Endothelial cell of umbilical vein (primary cell): ENCODE results near the gene COL16A1.

Experiments
- CTCF ChIP-seq, 2 donors: IDR thresholded peaks; 1 replicate in 1 of 2; 2 replicates in 1 of 2; pipeline ENCODE4 v1.5.1; 2011; ENCODE audit warnings: low read length in 2 of 2, mild to moderate bottlenecking in 2 of 2, moderate library complexity in 2 of 2, control low read depth in 1 of 2, inconsistent platforms in 1 of 2, low read depth in 1 of 2; ENCODE audit not compliant: insufficient read depth in 1 of 2; ENCODE audit errors: extremely low read depth in 1 of 2
- EZH2 ChIP-seq: IDR thresholded peaks from 2 replicates; pipeline ENCODE4 v1.6.1; 2012; ENCODE audit warnings: borderline replicate concordance, low read depth, mild to moderate bottlenecking, moderate library complexity, low read length, inconsistent platforms; ENCODE audit not compliant: severe bottlenecking
- FOS ChIP-seq: IDR thresholded peaks from 2 replicates; pipeline ENCODE4 v1.6.1; 2011; ENCODE audit warnings: mild to moderate bottlenecking, low read length, moderate library complexity, borderline replicate concordance; ENCODE audit not compliant: insufficient read depth
- GATA2 ChIP-seq: IDR thresholded peaks from 2 replicates; pipeline ENCODE4 v1.7.0; 2011; ENCODE audit warnings: low read depth, mild to moderate bottlenecking, moderate library complexity, mixed read lengths, low read length; ENCODE audit not compliant: insufficient read length, insufficient read depth
- MYC ChIP-seq: IDR thresholded peaks from one replicate; pipeline ENCODE4 v1.6.1; 2011; ENCODE audit warnings: mild to moderate bottlenecking, low read depth, low read length
- POLR2A ChIP-seq: IDR thresholded peaks from 2 replicates; pipeline ENCODE4 v1.6.1; 2012; ENCODE audit warnings: low read depth, mild to moderate bottlenecking, control low read depth, low read length
- POLR2AphosphoS5 ChIP-seq: IDR thresholded peaks from 2 replicates; pipeline ENCODE4 v1.6.1; 2012; ENCODE audit warnings: low read depth, mild to moderate bottlenecking, control low read depth, low read length, moderate library complexity; ENCODE audit not compliant: insufficient read depth
- TF ChIP-seq, protein P1 (sequence below): IDR thresholded peaks from 2 replicates; pipeline ENCODE4 v1.6.1; 2011; ENCODE audit not compliant: insufficient read depth, insufficient read length

- TF ChIP-seq CTCF (IDR thresholded peaks at IDR 0.05; ENCODE audit: extremely low read depth in 1 of 2, insufficient read depth in 1 of 2, low read depth in 1 of 2, low read length in 2 of 2), result no peak
- TF ChIP-seq POLR2AphosphoS5, result no peak
- TF ChIP-seq POLR2A, result no peak
- no peak for TF ChIP-seq EZH2
- TF ChIP-seq, protein P1, sequence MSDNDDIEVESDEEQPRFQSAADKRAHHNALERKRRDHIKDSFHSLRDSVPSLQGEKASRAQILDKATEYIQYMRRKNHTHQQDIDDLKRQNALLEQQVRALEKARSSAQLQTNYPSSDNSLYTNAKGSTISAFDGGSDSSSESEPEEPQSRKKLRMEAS, result no peak
- TF ChIP-seq GATA2, result no peak
- no peak for TF ChIP-seq MYC
- no peak for TF ChIP-seq FOS
These were observed 28.7 kb downstream of the COL16A1 start for GRCh38 chr1:31675161-31675560.
